ENCODE measurements around the gene STMN3. TPM values are rescaled to one million over a fixed set of nuclear protein-coding genes. Genes with fewer than 3 reads are reported as not detected.

The STMN3 gene
- total and polyA plus RNA-seq, 2 of the 8 experiments (the other 6 are each of a cell fraction or from before 2014, with no cell fraction given) = 51.5 to 63.1 TPM

DNA sequence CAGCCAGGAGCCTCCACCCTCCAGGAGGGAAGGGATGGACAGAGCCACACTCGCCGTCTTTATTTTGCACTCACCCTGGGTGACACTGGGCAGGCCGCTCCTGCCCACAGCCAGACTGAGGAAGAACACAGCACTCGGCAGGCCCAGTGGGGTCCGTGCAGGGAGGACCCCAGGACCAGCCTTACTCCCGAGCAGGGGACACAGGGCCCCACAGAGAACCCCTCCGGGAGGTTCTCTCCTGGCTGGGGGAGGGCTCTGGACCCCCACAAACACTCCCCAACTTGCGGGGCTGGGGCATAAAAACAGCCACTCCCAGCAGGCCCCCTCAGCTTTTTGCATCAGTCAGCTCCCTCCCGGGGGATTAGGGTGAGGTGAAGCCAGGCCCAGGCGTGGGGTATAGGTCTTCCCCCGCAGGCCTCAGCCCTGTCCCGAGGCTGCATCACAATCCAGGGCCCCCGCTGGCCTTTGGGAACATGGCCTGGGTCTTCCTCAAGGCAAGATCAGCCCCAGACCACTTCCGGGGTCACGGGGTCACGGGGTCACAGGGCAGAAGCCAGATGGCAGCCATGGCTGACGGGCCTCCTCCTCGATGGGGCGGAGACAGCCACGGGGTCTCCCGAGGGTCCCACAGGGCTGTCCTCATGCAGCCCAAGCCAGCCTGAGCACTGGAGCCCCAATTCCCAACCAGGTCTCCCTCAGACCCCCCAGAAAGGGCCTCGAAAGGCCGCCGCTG is 46.4 kb upstream of the STMN3 start (continued):
- TF ChIP-seq TEAD4 (IDR thresholded peaks at IDR 0.05; ENCODE audit: low read depth, low read length) (no peak), TBP (IDR thresholded peaks at IDR 0.05; ENCODE audit: low read depth, low read length) (no peak)

Measured in H1 (cell line).